ENCODE data around the gene HSPA12A.

HSPA12A gene

DNA sequence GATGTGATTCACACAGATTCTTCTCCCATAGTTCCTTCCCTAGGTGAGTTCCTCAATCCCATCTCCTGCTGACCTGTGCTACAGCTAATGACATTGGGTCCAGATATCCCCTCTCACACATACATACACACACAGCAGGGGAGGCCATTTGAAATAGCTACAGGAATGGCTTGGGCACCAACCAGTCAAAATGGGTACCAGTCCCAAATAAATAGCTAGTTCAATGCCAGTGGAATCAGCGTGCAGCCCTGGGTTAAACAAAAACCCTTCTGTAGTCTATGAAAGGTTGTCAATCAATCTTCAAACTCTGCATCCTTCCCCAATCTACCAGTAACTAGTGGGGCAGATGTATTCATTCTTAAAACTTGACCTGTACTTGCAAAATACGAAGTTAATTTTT is 112.3 kb downstream of the HSPA12A start:
- no peaks in the 10 kb centered on the region for H3K36me3 ChIP-seq (ENCODE audit: insufficient read depth, low read length)
- H3K4me1 ChIP-seq (ENCODE audit: insufficient read depth, low read length), result peaks cover 6% of the 10 kb centered on the region; the same call in 1 of the 2 replicates
- H3K9me3 ChIP-seq (ENCODE audit: control insufficient read depth, insufficient read depth, low read length), result no peaks in the 10 kb centered on the region

GRCh38 chr10:116629340-116629739 is 113.0 kb downstream of the HSPA12A start:
- Histone ChIP-seq H3K4me1 (ENCODE audit: insufficient read depth, low read length) (no peaks in the 10 kb centered on the region), H3K9me3 (ENCODE audit: control insufficient read depth, insufficient read depth, low read length) (no peaks in the 10 kb centered on the region), H3K36me3 (ENCODE audit: insufficient read depth, low read length) (no peaks in the 10 kb centered on the region), H3K9ac (ENCODE audit: low read depth, low read length) (no peak overlapping the region)

More for the DNA sequence above, 112.3 kb downstream of the HSPA12A start:
- no peak overlapping the region for H3K9ac ChIP-seq (ENCODE audit: low read depth, low read length)

- peak overlapping the region; percentile 54 for H3K9ac ChIP-seq (ENCODE audit: low read depth, low read length)
- H3K4me1 ChIP-seq (ENCODE audit: insufficient read depth, low read length), result no peaks in the 10 kb centered on the region
- no peaks in the 10 kb centered on the region for H3K9me3 ChIP-seq (ENCODE audit: control insufficient read depth, insufficient read depth, low read length)
- H3K36me3 ChIP-seq (ENCODE audit: insufficient read depth, low read length), result no peaks in the 10 kb centered on the region
Measured at GRCh38 chr10:116627386-116627933, 114.9 kb downstream of the HSPA12A start.

GRCh38 chr10:116626815-116627214 is 115.6 kb downstream of the HSPA12A start:
- H3K9me3 ChIP-seq (ENCODE audit: control insufficient read depth, insufficient read depth, low read length), result no peaks in the 10 kb centered on the region
- H3K36me3 ChIP-seq (ENCODE audit: insufficient read depth, low read length), result no peaks in the 10 kb centered on the region
- no peak overlapping the region for H3K9ac ChIP-seq (ENCODE audit: low read depth, low read length)
- no peaks in the 10 kb centered on the region for H3K4me1 ChIP-seq (ENCODE audit: insufficient read depth, low read length)

- H3K9me3 ChIP-seq (ENCODE audit: control insufficient read depth, insufficient read depth, low read length), result no peaks in the 10 kb centered on the region
- H3K4me1 ChIP-seq (ENCODE audit: insufficient read depth, low read length), result no peaks in the 10 kb centered on the region
- H3K36me3 ChIP-seq (ENCODE audit: insufficient read depth, low read length), result no peaks in the 10 kb centered on the region
- H3K9ac ChIP-seq (ENCODE audit: low read depth, low read length), result no peak overlapping the region
Measured at GRCh38 chr10:116625845-116626244, 116.5 kb downstream of the HSPA12A start.

DNA sequence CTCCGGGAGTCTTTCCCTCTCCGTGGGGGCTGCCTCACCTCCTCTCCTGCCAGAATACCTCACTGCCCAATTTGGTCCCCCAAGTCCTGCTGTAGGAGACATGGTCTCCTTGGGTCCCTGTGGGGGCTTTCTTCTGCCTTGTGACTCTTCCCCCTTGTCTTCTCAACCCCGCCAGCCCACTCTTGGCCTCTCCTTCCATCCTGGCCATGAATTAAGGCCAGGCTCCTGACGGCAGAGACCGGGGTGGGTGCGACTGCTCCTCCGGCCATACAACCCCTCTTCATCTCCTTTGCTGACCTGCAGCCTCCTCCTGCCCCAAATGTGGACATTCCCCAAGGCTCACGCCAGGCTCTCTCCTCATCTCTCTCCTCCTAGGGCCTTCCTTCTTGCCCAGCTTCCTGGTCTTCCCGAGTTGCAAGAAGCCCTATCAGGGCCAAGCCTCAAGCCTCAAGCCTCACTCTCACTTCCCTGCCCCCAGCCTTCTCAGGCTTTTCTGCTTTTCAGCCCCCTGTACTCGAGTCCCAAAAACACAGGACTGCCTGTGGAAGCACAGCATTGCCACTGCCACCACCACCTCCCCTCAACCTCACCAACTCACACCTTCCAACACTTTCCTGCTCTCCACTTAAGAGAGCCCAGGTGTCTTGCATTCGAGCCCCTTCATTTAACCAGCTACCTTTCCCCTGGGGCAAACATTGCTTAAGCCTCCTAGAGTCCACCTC is 120.3 kb downstream of the HSPA12A start:
- no peak overlapping the region for H3K9ac ChIP-seq (ENCODE audit: low read depth, low read length)
- H3K4me1 ChIP-seq (ENCODE audit: insufficient read depth, low read length), result no peaks in the 10 kb centered on the region
- no peaks in the 10 kb centered on the region for H3K36me3 ChIP-seq (ENCODE audit: insufficient read depth, low read length)
- H3K9me3 ChIP-seq (ENCODE audit: control insufficient read depth, insufficient read depth, low read length), result no peaks in the 10 kb centered on the region

DNA sequence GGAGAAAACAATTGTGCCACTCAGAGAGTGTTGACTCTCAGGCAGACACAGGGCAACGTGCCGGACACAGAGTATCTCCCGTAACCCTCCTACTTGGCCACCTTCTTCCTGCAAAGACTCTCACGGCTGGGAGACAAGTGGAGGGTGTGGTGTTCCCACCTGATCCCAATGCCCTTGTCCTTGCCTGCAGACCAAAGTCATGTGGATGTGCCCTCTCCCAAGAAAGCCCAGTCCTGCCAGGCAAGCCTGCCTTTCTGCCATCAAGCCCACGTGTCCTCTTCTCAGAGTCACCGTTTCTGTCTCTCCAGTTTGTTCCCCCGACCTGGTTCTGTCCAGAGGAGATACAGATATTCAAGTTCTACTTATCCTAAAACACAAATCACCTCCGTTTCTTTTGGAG is 120.9 kb downstream of the HSPA12A start:
- no peak overlapping the region for H3K9ac ChIP-seq (ENCODE audit: low read depth, low read length)
- no peaks in the 10 kb centered on the region for H3K4me1 ChIP-seq (ENCODE audit: insufficient read depth, low read length)
- no peaks in the 10 kb centered on the region for H3K9me3 ChIP-seq (ENCODE audit: control insufficient read depth, insufficient read depth, low read length)
- H3K36me3 ChIP-seq (ENCODE audit: insufficient read depth, low read length), result no peaks in the 10 kb centered on the region

All from ES-I3 (cell line).